Spleen (tissue), 11 donors: ENCODE results near the gene HMCN1. TPM values are rescaled to one million over a fixed set of nuclear protein-coding genes. Genes with fewer than 3 reads are reported as not detected.

Experiments
- DNase-seq: peaks from one replicate; pipeline ENCODE4 v3.0.0-alpha.2; 2020
- H3K27ac ChIP-seq, 8 donors: fragments of 200-600 bp; sonication (generic) in 7 of 8; 1 replicate in 4 of 8; 2 replicates in 4 of 8; pipeline versions ENCODE4 v1.5.0 to v1.8.0; 2016 to 2021; ENCODE audit warnings: inconsistent platforms in 4 of 8, mild to moderate bottlenecking in 4 of 8, moderate library complexity in 1 of 8
- H3K27me3 ChIP-seq, 7 donors: fragments of 200-600 bp; sonication (generic) in 6 of 7; replicated peaks in 1 of 7; 1 replicate in 4 of 7; 2 replicates in 3 of 7; pipeline versions ENCODE4 v1.5.0 to v1.8.0; 2016 to 2021; ENCODE audit warnings: inconsistent platforms in 3 of 7, mild to moderate bottlenecking in 1 of 7
- H3K36me3 ChIP-seq, 6 donors: fragments of 200-600 bp; sonication (generic) in 5 of 6; 1 replicate in 4 of 6; 2 replicates in 2 of 6; pipeline versions ENCODE4 v1.5.0 to v1.8.0; 2016 to 2021; ENCODE audit warnings: inconsistent platforms in 2 of 6
- H3K4me1 ChIP-seq, 6 donors: fragments of 200-600 bp; sonication (generic) in 5 of 6; 1 replicate in 3 of 6; 2 replicates in 3 of 6; pipeline versions ENCODE4 v1.5.0 to v1.8.0; 2016 to 2021; ENCODE audit warnings: inconsistent platforms in 3 of 6
- H3K4me3 ChIP-seq, 8 donors: fragments of 200-600 bp; sonication (generic) in 7 of 8; 1 replicate in 4 of 8; 2 replicates in 4 of 8; pipeline versions ENCODE4 v1.5.0 to v1.8.0; 2016 to 2021; ENCODE audit warnings: inconsistent platforms in 4 of 8, mild to moderate bottlenecking in 4 of 8, moderate library complexity in 2 of 8
- H3K9me3 ChIP-seq, 8 donors: fragments of 200-600 bp; sonication (generic) in 7 of 8; 1 replicate in 4 of 8; 2 replicates in 4 of 8; pipeline versions ENCODE4 v1.5.0 to v1.8.0; 2016 to 2021; ENCODE audit warnings: inconsistent platforms in 4 of 8
- POLR2A ChIP-seq, 3 donors: fragments of 450-650 bp; IDR thresholded peaks; one replicate each; pipeline ENCODE4 v1.5.1; 2017; ENCODE audit warnings: antibody characterized with exemption in 3 of 3, mild to moderate bottlenecking in 1 of 3
- POLR2AphosphoS5 ChIP-seq, 3 donors: sonication (generic); formaldehyde crosslinking; IDR thresholded peaks; one replicate each; pipeline ENCODE4 v1.5.1; 2017; ENCODE audit warnings: antibody characterized with exemption in 3 of 3
- WGBS, 5 donors: extraction: QIAGEN DNeasy Blood & Tissue Kit in 3 of 5; methylation state at CpG; one replicate each; pipeline versions ENCODE4 v1.1.5 to v1.1.7; 2013 to 2018; 5-methylcytosine and 5-hydroxymethylcytosine counted together
- intact Hi-C: fragments of 100-400 bp; cut with DNase I; formaldehyde crosslinking; loops from one replicate; pipeline ENCODE4 v1.15.0; 2023; ENCODE audit warnings: low total_unique reads
- polyA plus RNA-seq, 3 donors: library from polyadenylated mRNA; stranded (reverse); fragments of 200-250 nt; gene quantifications; one replicate each; pipeline ENCODE4 v1.2.1, GENCODE V29; 2013
- total RNA-seq, 7 donors: library from RNA; depleted of rRNA in 3 of 7; stranded (reverse); fragments of >200 nt in 3 of 7; fragmentation: NEBNext Ultra II Directional in 4 of 7; extraction: Animal tissue kit (Norgen Biotek cat#: 25700) in 4 of 7; gene quantifications; one replicate each; pipeline versions ENCODE4 v1.1.0 to v1.2.1, GENCODE V29; 2016 to 2021
- TF ChIP-seq, protein P1 (sequence below), 11 experiments: fragments of 200-600 bp in 7 of 11; fragments of 450-650 bp in 4 of 11; sonication (generic) in 4 of 11; IDR thresholded peaks in 8 of 11; conservative IDR thresholded peaks in 3 of 11; 1 replicate in 7 of 11; 2 replicates in 4 of 11; pipeline versions ENCODE4 v1.4.0 to v1.8.0; 2016 to 2021; ENCODE audit warnings: antibody characterized with exemption in 11 of 11, inconsistent platforms in 4 of 11, mild to moderate bottlenecking in 1 of 11
- donor health status: healthy with polysubstance abuse.
- donor health status: DM: no; HTN: no; CAD: no; lungs with moderate emphysema.
- donor health status: DM: no; HTN: no; CAD: no.
- donor health status: Bipolar disorder and iron deficiency.
- donor health status: healthy.
- donor health status: DM: no; HTN: no; CAD: no.
- donor health status: DM: yes; HTN: yes; CAD: no.

The HMCN1 gene
- total and polyA plus RNA-seq, 10 donors, result 1.2 to 28.8 (median 19.9) TPM

DNA sequence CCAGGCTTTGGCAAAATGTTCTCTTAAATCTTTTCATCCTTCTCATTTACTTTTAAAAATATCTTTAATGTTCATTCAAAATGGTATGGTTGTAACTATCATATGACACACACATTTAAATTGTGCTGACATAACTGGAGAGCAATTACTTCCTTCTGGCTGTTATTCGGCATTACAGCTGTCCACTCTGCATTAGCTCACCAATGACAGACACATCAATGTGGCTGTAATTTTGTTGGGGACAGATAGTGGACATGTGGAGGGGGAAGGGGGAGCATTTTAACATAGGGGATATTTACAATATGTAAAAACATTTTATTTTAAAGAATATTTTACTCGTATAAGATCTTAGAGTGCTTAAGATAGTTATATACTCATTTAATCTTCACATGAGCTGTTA, 319.8 kb downstream of the HMCN1 start:
- peaks cover 0 to 3% (median 0%) of the 10 kb centered on the region in 6 donors for H3K36me3 ChIP-seq
- no peak for TF ChIP-seq POLR2AphosphoS5 (IDR thresholded peaks at IDR 0.05)
- TF ChIP-seq, protein P1, sequence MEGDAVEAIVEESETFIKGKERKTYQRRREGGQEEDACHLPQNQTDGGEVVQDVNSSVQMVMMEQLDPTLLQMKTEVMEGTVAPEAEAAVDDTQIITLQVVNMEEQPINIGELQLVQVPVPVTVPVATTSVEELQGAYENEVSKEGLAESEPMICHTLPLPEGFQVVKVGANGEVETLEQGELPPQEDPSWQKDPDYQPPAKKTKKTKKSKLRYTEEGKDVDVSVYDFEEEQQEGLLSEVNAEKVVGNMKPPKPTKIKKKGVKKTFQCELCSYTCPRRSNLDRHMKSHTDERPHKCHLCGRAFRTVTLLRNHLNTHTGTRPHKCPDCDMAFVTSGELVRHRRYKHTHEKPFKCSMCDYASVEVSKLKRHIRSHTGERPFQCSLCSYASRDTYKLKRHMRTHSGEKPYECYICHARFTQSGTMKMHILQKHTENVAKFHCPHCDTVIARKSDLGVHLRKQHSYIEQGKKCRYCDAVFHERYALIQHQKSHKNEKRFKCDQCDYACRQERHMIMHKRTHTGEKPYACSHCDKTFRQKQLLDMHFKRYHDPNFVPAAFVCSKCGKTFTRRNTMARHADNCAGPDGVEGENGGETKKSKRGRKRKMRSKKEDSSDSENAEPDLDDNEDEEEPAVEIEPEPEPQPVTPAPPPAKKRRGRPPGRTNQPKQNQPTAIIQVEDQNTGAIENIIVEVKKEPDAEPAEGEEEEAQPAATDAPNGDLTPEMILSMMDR (IDR thresholded peaks at IDR 0.05 in 8 of 11, conservative IDR thresholded peaks at IDR 0.05 in 3 of 11), result no peak
- TF ChIP-seq POLR2A (IDR thresholded peaks at IDR 0.05), result no peak
- 84 to 95% (median 88%) methylated on average over 2 of the region's 2 CpGs for WGBS, 5 donors
- no peak for DNase-seq
- intact Hi-C loops, result no loop called here
- no peaks in the 10 kb centered on the region for H3K27me3 ChIP-seq
- no peak overlapping the region for H3K4me3 ChIP-seq
- no peaks in the 10 kb centered on the region for H3K4me1 ChIP-seq
- H3K9me3 ChIP-seq, result no peaks in the 10 kb centered on the region
- H3K27ac ChIP-seq, result no peak overlapping the region

DNA sequence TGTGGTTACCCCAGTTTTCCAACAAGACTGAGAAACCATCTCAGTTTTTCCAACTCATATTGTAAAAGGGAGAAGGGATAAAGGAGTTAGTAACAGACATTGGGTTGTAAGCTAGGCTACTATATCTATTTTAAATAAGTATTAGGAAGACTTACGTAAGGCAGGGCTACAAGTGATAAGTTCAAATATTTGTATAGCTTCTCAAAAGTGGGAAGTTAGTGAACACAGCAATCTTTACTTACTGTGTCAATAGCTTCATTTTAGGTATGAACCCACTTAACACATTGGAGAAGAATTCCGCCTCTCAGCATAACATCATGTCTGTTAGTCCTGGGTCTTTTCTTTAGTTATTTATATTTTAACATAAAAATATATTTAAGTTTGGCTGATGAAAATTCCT, 320.7 kb downstream of the HMCN1 start:
- no peaks in the 10 kb centered on the region for H3K27me3 ChIP-seq
- no peak overlapping the region for H3K27ac ChIP-seq
- 90 to 100% (median 96%) methylated on average over 2 of the region's 2 CpGs for WGBS, 5 donors
- H3K4me1 ChIP-seq, result no peaks in the 10 kb centered on the region
- no peak for TF ChIP-seq POLR2AphosphoS5 (IDR thresholded peaks at IDR 0.05)
- TF ChIP-seq, protein P1 (IDR thresholded peaks at IDR 0.05 in 8 of 11, conservative IDR thresholded peaks at IDR 0.05 in 3 of 11), result no peak
- TF ChIP-seq POLR2A (IDR thresholded peaks at IDR 0.05), result no peak
- no peak for DNase-seq
- intact Hi-C loops, result no loop called here
- no peak overlapping the region for H3K4me3 ChIP-seq
- H3K36me3 ChIP-seq, result peaks cover 0 to 3% (median 0%) of the 10 kb centered on the region in 6 donors
- no peaks in the 10 kb centered on the region for H3K9me3 ChIP-seq

DNA sequence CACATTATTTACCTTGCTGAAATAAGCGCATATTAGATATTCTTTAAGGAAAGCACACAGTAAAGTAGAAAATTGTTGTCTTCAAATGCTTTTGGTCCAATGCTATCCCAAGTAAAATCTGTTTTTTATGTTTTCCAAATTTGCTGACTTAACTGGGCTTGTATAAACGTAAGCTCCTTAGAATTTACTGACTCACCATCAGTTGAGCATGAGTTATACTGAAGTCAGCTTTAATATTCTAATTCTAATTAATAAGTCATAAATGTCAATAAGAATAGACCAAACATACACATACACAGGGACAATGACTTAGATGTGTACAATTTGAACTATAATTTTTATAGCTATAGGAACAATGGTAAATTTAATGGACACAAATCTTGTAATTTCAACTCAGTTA, 321.7 kb downstream of the HMCN1 start:
- Histone ChIP-seq H3K4me3 (no peak overlapping the region), H3K27ac (no peak overlapping the region), H3K9me3 (no peaks in the 10 kb centered on the region), H3K27me3 (no peaks in the 10 kb centered on the region), H3K4me1 (no peaks in the 10 kb centered on the region), H3K36me3 (peaks cover 0 to 3% (median 0%) of the 10 kb centered on the region in 6 donors)
- intact Hi-C loops, result no loop called here
- 34 to 70% (median 65%) methylated on average over 2 of the region's 2 CpGs for WGBS, 5 donors
- DNase-seq, result no peak
- no peak for TF ChIP-seq POLR2AphosphoS5 (IDR thresholded peaks at IDR 0.05)
- TF ChIP-seq POLR2A (IDR thresholded peaks at IDR 0.05), result no peak
- TF ChIP-seq, protein P1 (IDR thresholded peaks at IDR 0.05 in 8 of 11, conservative IDR thresholded peaks at IDR 0.05 in 3 of 11), result no peak

DNA sequence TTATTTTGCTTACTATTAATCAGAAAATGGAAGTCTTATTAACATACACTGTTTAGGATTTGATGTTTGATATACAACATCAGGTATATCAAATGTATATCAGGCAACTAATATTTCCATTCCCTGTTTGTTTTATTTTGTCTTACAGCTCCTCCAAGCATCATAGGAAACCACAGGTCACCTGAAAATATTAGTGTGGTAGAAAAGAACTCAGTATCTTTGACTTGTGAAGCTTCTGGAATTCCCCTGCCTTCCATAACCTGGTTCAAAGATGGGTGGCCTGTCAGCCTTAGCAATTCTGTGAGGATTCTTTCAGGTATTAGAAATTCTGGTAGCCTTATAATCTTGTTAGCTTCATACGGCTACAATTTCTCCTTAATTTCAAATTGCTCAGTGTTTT, 322.9 kb downstream of the HMCN1 start:
- H3K9me3 ChIP-seq, result no peaks in the 10 kb centered on the region
- intact Hi-C loops, result no loop called here
- H3K27me3 ChIP-seq, result no peaks in the 10 kb centered on the region
- no peak overlapping the region for H3K4me3 ChIP-seq
- no peak overlapping the region for H3K27ac ChIP-seq
- WGBS, 5 donors, result 89 to 100% (median 94%) methylated on average over 1 of the region's 1 CpG
- DNase-seq, result no peak
- H3K4me1 ChIP-seq, result no peaks in the 10 kb centered on the region
- peaks cover 0 to 3% (median 0%) of the 10 kb centered on the region in 6 donors for H3K36me3 ChIP-seq
- TF ChIP-seq, protein P1 (IDR thresholded peaks at IDR 0.05 in 8 of 11, conservative IDR thresholded peaks at IDR 0.05 in 3 of 11), result no peak
- TF ChIP-seq POLR2A (IDR thresholded peaks at IDR 0.05), result no peak
- no peak for TF ChIP-seq POLR2AphosphoS5 (IDR thresholded peaks at IDR 0.05)
